ENCODE data around the gene NAV3. TPM values are rescaled to one million over a fixed set of nuclear protein-coding genes. Genes with fewer than 3 reads are reported as not detected.

NAV3 gene
- total RNA-seq, 1 experiment from 2014 or later = 3.0 TPM

- H3K23ac ChIP-seq (ENCODE audit: insufficient read length, low read depth, low read length) = no peak overlapping the region
- H3K9ac ChIP-seq (ENCODE audit: extremely low read depth, insufficient read length, low read length) = no peak overlapping the region
- no peak overlapping the region for H2BK12ac ChIP-seq (ENCODE audit: insufficient read length, low read depth, low read length)
- no peak for DNase-seq
- no peak overlapping the region for H3K4me2 ChIP-seq (ENCODE audit: insufficient read depth, insufficient read length, low read length)
- no peak overlapping the region for H4K5ac ChIP-seq (ENCODE audit: insufficient read length, low read depth, low read length)
- Mint-ChIP-seq H3K4me3 (no peak overlapping the region), H3K9me3 (no peaks in the 10 kb centered on the region), H3K36me3 (ENCODE audit: insufficient read depth in 1 of 3, low read depth in 3 of 3) (no peaks in the 10 kb centered on the region), H3K27me3 (ENCODE audit: low read depth) (no peaks in the 10 kb centered on the region; the same call in 1 of the 2 replicates), H3K27ac (peak overlapping the region in 1 of 3 experiments; percentile 38; a peak in 1 of 7 replicates), H3K4me1 (peaks cover 3 to 4% of the 10 kb centered on the region in 2 experiments; a peak in 3 of 4 replicates)
- H3K4me1 ChIP-seq (ENCODE audit: insufficient read depth, low read length) = no peaks in the 10 kb centered on the region; the same call in 1 of the 2 replicates
- no peaks in the 10 kb centered on the region for H3K27me3 ChIP-seq (ENCODE audit: insufficient read depth, low read length)
- H2AK5ac ChIP-seq (ENCODE audit: insufficient read length, low read length) = no peak overlapping the region
- no peak overlapping the region for H2AFZ ChIP-seq (ENCODE audit: low read length)
- no peaks in the 10 kb centered on the region for H3K79me2 ChIP-seq (ENCODE audit: insufficient read depth, low read length)
- H3K56ac ChIP-seq (ENCODE audit: insufficient read length, low read depth, low read length) = no peak overlapping the region
- no peak for TF ChIP-seq CTCF (conservative IDR thresholded peaks at IDR 0.05)
- H2BK5ac ChIP-seq (ENCODE audit: insufficient read length, low read length) = no peak overlapping the region
- no peak overlapping the region for H2BK120ac ChIP-seq (ENCODE audit: low read depth, low read length, poor library complexity, severe bottlenecking)
- no peaks in the 10 kb centered on the region for H4K20me1 ChIP-seq (ENCODE audit: control insufficient read depth, insufficient read depth, insufficient read length)
- H3K79me1 ChIP-seq (ENCODE audit: insufficient read depth, low read depth, low read length, poor library complexity, severe bottlenecking) = no peaks in the 10 kb centered on the region
- no peak overlapping the region for H3K14ac ChIP-seq (ENCODE audit: insufficient read depth, low read length)
- no peaks in the 10 kb centered on the region for H3K9me3 ChIP-seq (ENCODE audit: control insufficient read depth, low read depth, low read length)
- no peak overlapping the region for H2BK15ac ChIP-seq (ENCODE audit: low read depth, low read length)
- H4K91ac ChIP-seq (ENCODE audit: insufficient read length, low read depth, low read length) = no peak overlapping the region
- H3T11ph ChIP-seq (ENCODE audit: low read length) = no peak overlapping the region
- no peak overlapping the region for H3K4ac ChIP-seq (ENCODE audit: low read depth, low read length)
- WGBS (ENCODE audit: extremely low coverage, insufficient read length, low lambda C conversion rate) = no CpG with 5 or more reads among the region's 9 CpGs
- no peak overlapping the region for H2BK20ac ChIP-seq (ENCODE audit: low read depth, low read length, poor library complexity, severe bottlenecking)
- no peaks in the 10 kb centered on the region for H3K23me2 ChIP-seq (ENCODE audit: insufficient read length, low read depth, low read length, poor library complexity, severe bottlenecking)
- H3K18ac ChIP-seq (ENCODE audit: insufficient read length, low read depth, low read length) = no peak overlapping the region
- no peak overlapping the region for H3K27ac ChIP-seq (ENCODE audit: insufficient read length, low read depth, low read length)
- H4K8ac ChIP-seq (replicated peaks; ENCODE audit: insufficient read length, low read depth, low read length) = no peak overlapping the region
Measured at GRCh38 chr12:77833329-77833728, 2.6 kb downstream of the NAV3 start.
